T-helper 1 cell treated with Interleukin-12 subunit alpha and Interleukin-12 subunit beta and Interleukin-4 antibody, amounts not matched to agents 30 μg/mL and 1 μg/mL, for 36 hours (primary cell): ENCODE data around the gene FBN1.

Experiments used
- H3K27ac Mint-ChIP-seq: one replicate; pipeline ENCODE4 v1.8.0; 2021; ENCODE audit warnings: mild to moderate bottlenecking, mixed read lengths
- H3K27me3 Mint-ChIP-seq: one replicate; pipeline ENCODE4 v1.8.0; 2021; ENCODE audit warnings: low read depth, mixed read lengths
- H3K36me3 Mint-ChIP-seq: one replicate; pipeline ENCODE4 v1.8.0; 2021; ENCODE audit warnings: low read depth, mixed read lengths
- H3K4me1 Mint-ChIP-seq: one replicate; pipeline ENCODE4 v1.8.0; 2021; ENCODE audit warnings: low read depth, mixed read lengths
- H3K4me3 Mint-ChIP-seq: one replicate; pipeline ENCODE4 v1.8.0; 2021; ENCODE audit warnings: mild to moderate bottlenecking, moderate library complexity, mixed read lengths
- H3K9me3 Mint-ChIP-seq: one replicate; pipeline ENCODE4 v1.8.0; 2021; ENCODE audit warnings: mixed read lengths

Gene FBN1

DNA sequence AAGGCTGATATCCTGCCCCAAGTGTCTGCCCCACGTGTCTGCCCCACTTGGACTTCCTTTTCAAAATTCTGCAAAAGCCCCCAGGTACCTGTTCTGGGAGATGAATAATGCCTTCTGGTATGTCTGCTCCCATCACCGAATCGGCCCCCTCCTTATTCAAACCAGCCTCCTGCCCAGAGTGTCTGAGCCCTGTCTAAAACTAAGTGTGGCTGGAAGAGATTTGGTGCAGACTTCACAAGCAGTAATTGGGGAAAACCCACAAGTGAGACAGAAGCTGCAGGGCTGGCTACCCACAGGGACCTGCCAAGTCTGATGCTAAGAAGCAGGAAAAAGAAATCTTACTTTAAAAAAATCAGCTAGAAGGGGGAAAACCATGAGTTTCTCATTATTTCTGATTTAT lies 229.2 kb downstream of the FBN1 start:
- H3K27me3 Mint-ChIP-seq, result peaks cover 3% of the 10 kb centered on the region
- no peaks in the 10 kb centered on the region for H3K4me1 Mint-ChIP-seq
- no peaks in the 10 kb centered on the region for H3K9me3 Mint-ChIP-seq
- H3K4me3 Mint-ChIP-seq, result no peak overlapping the region
- no peak overlapping the region for H3K27ac Mint-ChIP-seq
- no peaks in the 10 kb centered on the region for H3K36me3 Mint-ChIP-seq

- H3K36me3 Mint-ChIP-seq, result no peaks in the 10 kb centered on the region
Observed at GRCh38 chr15:48415036-48415886, 230.2 kb downstream of the FBN1 start.

DNA sequence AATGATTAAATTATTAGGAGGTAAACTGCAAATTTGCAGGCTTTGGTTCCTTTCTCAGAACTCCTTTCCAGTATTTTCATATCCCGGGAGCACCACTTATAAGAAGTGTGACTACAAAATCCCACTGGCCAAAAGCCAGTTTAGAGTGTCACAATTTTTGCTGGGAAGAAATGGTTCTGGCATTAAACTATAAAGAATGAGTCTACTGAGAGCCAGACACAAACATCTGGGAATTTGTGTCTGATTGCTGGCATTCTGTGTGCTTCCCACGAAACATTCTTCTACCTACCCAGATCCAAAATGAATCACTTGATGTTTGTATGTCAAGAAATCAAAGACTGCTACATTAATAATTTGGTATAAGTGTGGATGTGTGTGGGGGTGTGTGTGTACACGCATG lies 231.5 kb downstream of the FBN1 start:
- peaks cover 3% of the 10 kb centered on the region for H3K27me3 Mint-ChIP-seq
- no peaks in the 10 kb centered on the region for H3K36me3 Mint-ChIP-seq
- no peak overlapping the region for H3K27ac Mint-ChIP-seq
- H3K4me3 Mint-ChIP-seq, result no peak overlapping the region
- H3K9me3 Mint-ChIP-seq, result no peaks in the 10 kb centered on the region
- H3K4me1 Mint-ChIP-seq, result no peaks in the 10 kb centered on the region

More at GRCh38 chr15:48415036-48415886, 230.2 kb downstream of the FBN1 start:
- Mint-ChIP-seq H3K4me3 (no peak overlapping the region), H3K27ac (no peak overlapping the region), H3K9me3 (no peaks in the 10 kb centered on the region), H3K4me1 (no peaks in the 10 kb centered on the region), H3K27me3 (peaks cover 3% of the 10 kb centered on the region)

DNA sequence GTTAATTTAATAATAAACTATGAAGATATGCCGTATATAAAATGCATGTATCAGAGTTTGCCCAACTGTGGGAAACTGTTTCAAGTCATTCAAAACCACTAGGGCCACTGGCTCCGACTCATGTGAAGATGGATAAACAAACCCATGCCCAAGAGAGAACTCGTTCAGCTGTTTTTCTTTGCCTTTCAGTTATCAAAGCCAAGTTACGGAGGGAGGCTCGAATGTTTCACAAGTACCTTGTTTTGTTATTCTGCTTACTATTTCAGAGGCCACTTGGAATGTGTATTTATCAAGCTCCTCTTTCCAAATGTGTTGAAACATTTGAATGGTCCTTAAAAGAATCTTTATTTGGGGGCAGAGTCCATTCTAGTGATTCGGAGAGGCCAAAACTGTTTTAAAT lies 232.2 kb downstream of the FBN1 start:
- no peaks in the 10 kb centered on the region for H3K9me3 Mint-ChIP-seq
- H3K36me3 Mint-ChIP-seq, result no peaks in the 10 kb centered on the region
- H3K27me3 Mint-ChIP-seq, result no peaks in the 10 kb centered on the region
- H3K27ac Mint-ChIP-seq, result no peak overlapping the region
- H3K4me1 Mint-ChIP-seq, result no peaks in the 10 kb centered on the region
- H3K4me3 Mint-ChIP-seq, result no peak overlapping the region

GRCh38 chr15:48411971-48412591 lies 233.4 kb downstream of the FBN1 start:
- no peaks in the 10 kb centered on the region for H3K27me3 Mint-ChIP-seq
- no peaks in the 10 kb centered on the region for H3K36me3 Mint-ChIP-seq
- H3K27ac Mint-ChIP-seq, result no peak overlapping the region
- no peaks in the 10 kb centered on the region for H3K4me1 Mint-ChIP-seq
- no peak overlapping the region for H3K4me3 Mint-ChIP-seq
- no peaks in the 10 kb centered on the region for H3K9me3 Mint-ChIP-seq

DNA sequence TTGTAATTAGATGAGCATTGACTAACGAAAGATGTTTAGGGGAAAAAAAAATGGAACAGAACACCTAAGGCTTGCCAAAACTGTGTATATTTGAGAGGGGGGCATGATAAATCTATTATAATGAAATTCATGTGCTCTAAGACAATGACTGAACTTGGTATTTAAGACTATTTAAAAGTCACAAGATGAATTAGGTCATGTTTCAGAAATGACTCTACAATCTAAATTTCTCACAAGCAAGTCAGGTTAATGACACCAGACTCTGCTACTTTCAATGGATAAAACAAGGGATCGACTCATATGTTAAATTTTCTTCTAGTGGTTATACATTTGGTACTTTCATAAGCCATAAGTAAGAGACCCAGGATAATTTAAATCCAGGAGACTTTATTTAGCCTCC lies 235.9 kb downstream of the FBN1 start:
- H3K27me3 Mint-ChIP-seq, result peaks cover 3% of the 10 kb centered on the region
- H3K4me3 Mint-ChIP-seq, result no peak overlapping the region

GRCh38 chr15:48408327-48408726 lies 237.2 kb downstream of the FBN1 start:
- Mint-ChIP-seq H3K9me3 (no peaks in the 10 kb centered on the region), H3K27ac (no peak overlapping the region), H3K27me3 (peaks cover 3% of the 10 kb centered on the region), H3K36me3 (no peaks in the 10 kb centered on the region), H3K4me3 (no peak overlapping the region), H3K4me1 (no peaks in the 10 kb centered on the region)

More for the DNA sequence above, 235.9 kb downstream of the FBN1 start:
- Mint-ChIP-seq H3K4me1 (no peaks in the 10 kb centered on the region), H3K36me3 (no peaks in the 10 kb centered on the region), H3K27ac (no peak overlapping the region), H3K9me3 (no peaks in the 10 kb centered on the region)

DNA sequence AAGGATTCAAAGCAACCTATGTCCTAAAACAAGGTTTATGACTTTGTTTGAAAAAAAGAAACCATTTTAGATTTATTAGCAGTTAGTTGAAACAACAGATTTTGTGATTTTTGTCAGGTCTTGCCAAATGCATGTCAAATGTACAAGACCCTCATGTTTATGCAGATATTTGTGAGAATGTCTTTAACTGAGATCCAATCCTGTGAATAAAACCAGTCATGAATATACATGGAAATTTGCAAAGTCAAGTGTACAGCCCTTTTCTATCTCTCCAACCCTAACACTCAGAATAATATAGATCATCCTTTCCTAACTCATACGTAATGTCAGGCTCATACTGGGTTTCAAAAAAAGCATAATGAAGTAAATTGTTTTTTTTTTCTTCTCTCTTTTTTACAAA lies 237.9 kb downstream of the FBN1 start:
- Mint-ChIP-seq H3K4me1 (no peaks in the 10 kb centered on the region), H3K36me3 (no peaks in the 10 kb centered on the region), H3K4me3 (no peak overlapping the region), H3K27me3 (peaks cover 3% of the 10 kb centered on the region), H3K27ac (no peak overlapping the region), H3K9me3 (no peaks in the 10 kb centered on the region)

DNA sequence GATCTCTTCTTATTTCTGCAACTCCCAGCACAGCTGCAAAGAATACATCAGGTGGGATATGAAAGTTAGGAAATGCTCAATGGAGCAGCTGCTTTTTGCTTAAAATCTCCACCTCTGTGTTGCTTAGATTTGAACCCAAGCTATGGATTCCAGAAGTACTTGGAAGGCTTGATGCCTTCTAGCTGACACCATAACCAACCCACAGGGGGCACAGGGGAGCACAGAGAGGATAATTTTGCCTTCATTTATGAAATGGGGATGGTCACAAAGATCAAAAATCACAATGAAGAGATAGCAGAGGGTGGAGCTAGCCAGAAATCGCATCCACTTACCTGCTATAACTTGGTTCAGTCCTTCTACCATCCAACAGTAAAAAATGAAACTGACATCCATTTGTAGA lies 238.6 kb downstream of the FBN1 start:
- Mint-ChIP-seq H3K27ac (no peak overlapping the region), H3K9me3 (no peaks in the 10 kb centered on the region), H3K27me3 (peaks cover 3% of the 10 kb centered on the region), H3K4me3 (no peak overlapping the region), H3K36me3 (no peaks in the 10 kb centered on the region), H3K4me1 (no peaks in the 10 kb centered on the region)

DNA sequence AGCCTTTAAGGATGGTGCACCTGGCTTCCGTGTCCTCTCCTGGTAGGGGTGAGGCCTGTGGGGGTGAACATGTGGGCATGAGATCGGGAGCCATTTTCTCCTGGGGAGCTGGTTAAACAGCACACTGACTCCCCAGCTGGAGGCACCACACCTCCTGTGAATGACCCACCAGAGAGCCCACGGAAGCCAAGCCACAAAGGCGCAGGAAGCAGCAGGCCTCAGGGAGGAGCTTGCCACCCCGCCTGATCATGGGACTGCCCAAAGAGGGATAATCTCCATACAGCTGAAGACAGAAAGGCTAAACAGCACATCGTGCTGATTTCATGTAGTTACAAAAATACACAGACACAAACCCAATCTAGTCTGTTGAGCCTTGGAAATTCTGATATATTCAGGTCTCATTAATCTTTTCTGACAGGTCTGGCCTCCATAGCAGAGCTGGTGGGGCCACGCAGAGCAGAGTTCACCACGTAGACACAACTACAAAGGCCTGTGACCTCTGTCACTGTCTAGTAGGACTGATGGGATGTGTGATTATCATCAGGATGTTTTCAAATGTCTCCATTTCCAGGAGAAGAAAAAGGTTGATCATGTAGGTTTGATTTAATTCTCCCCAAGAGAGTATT lies 239.1 kb downstream of the FBN1 start:
- Mint-ChIP-seq H3K36me3 (no peaks in the 10 kb centered on the region), H3K27me3 (peaks cover 3% of the 10 kb centered on the region), H3K27ac (no peak overlapping the region), H3K4me3 (no peak overlapping the region), H3K9me3 (no peaks in the 10 kb centered on the region), H3K4me1 (no peaks in the 10 kb centered on the region)

GRCh38 chr15:48402427-48403177 lies 242.9 kb downstream of the FBN1 start:
- H3K4me3 Mint-ChIP-seq, result no peak overlapping the region
- no peak overlapping the region for H3K27ac Mint-ChIP-seq
- peaks cover 3% of the 10 kb centered on the region for H3K27me3 Mint-ChIP-seq
- no peaks in the 10 kb centered on the region for H3K4me1 Mint-ChIP-seq
- H3K9me3 Mint-ChIP-seq, result no peaks in the 10 kb centered on the region
- H3K36me3 Mint-ChIP-seq, result no peaks in the 10 kb centered on the region

DNA sequence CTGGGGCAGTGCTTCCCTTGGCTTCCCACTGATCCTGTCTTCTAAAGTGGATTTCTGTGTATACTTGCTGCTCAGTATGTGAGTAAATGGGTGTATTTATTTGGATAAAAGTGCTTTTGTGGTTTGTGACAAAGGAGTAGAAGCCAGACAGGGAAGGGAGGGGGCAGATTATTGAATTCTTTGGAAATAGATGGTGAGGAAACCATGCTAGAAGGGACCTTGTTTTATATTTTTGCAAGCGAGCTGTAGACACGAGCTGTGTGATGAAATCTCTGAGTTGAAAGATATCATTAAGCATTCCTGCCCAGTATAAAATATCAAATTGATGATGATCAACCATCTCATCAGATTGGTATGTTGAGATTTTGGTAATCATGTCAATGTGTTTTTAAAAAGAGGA lies 245.4 kb downstream of the FBN1 start:
- Mint-ChIP-seq H3K36me3 (no peaks in the 10 kb centered on the region), H3K27ac (no peak overlapping the region), H3K9me3 (no peaks in the 10 kb centered on the region), H3K4me1 (no peaks in the 10 kb centered on the region), H3K27me3 (no peaks in the 10 kb centered on the region), H3K4me3 (no peak overlapping the region)

GRCh38 chr15:48397841-48398240 lies 247.7 kb downstream of the FBN1 start:
- no peaks in the 10 kb centered on the region for H3K36me3 Mint-ChIP-seq
- H3K4me3 Mint-ChIP-seq, result no peak overlapping the region
- no peaks in the 10 kb centered on the region for H3K9me3 Mint-ChIP-seq
- H3K4me1 Mint-ChIP-seq, result no peaks in the 10 kb centered on the region
- no peak overlapping the region for H3K27ac Mint-ChIP-seq
- H3K27me3 Mint-ChIP-seq, result no peaks in the 10 kb centered on the region

DNA sequence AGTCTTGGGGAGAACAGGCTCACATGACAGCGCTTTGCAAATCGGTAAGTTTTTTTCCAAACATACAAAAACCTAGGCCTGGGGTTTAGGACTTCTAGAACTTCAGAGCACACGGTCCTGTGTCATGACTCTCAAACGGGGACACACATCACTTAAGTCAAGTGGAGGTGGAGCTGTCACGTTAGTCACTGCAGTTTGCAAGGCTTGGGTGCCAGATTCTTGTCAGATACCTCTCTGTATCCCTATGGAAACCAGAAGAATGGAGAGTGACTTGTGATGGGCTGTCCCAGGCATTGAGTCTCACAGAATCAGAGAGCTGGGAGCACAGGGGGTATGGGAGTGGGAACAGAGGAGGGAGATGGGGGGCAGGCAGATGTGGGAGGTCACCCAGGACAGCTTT lies 249.5 kb downstream of the FBN1 start:
- Mint-ChIP-seq H3K27me3 (no peaks in the 10 kb centered on the region), H3K36me3 (no peaks in the 10 kb centered on the region), H3K27ac (no peak overlapping the region), H3K4me1 (no peaks in the 10 kb centered on the region), H3K9me3 (no peaks in the 10 kb centered on the region), H3K4me3 (no peak overlapping the region)
